SU-DHL-6 (cell line): Measurements from ENCODE around the gene CDSN.

Experiments used
- H2AFZ ChIP-seq: fragments of 200-600 bp; sonication (generic); 2 replicates; pipeline ENCODE4 v1.6.1; 2014; ENCODE audit warnings: low read depth, mild to moderate bottlenecking, moderate library complexity, mixed read lengths, antibody characterized with exemption, low read length; ENCODE audit not compliant: severe bottlenecking
- H3F3A ChIP-seq: fragments of 200-600 bp; shearing (Covaris generic); 2 replicates; pipeline ENCODE4 v1.6.0; 2016; ENCODE audit warnings: antibody characterized with exemption, mild to moderate bottlenecking; ENCODE audit not compliant: insufficient read depth
- H3K27ac ChIP-seq: fragments of 200-600 bp; sonication (generic); 2 replicates; pipeline ENCODE4 v1.5.1; 2016; ENCODE audit warnings: low read depth, mild to moderate bottlenecking, low read length, moderate library complexity, mixed read lengths
- H3K27me3 ChIP-seq: fragments of 200-600 bp; sonication (generic), shearing (Covaris generic); 2 replicates; pipeline ENCODE4 v1.6.0; 2014; ENCODE audit warnings: mild to moderate bottlenecking, low read length
- H3K36me3 ChIP-seq: fragments of 200-600 bp; sonication (generic); 2 replicates; pipeline ENCODE4 v1.6.1; 2014; ENCODE audit warnings: mild to moderate bottlenecking, low read length, mixed read lengths
- H3K4me2 ChIP-seq: fragments of 300-600, 200-600 bp; shearing (Covaris generic), sonication (generic); 2 replicates; pipeline ENCODE4 v1.6.0; 2014; ENCODE audit warnings: low read length, low read depth, mild to moderate bottlenecking; ENCODE audit not compliant: poor library complexity, severe bottlenecking
- H3K4me3 ChIP-seq: fragments of 200-600 bp; sonication (generic); 2 replicates; pipeline ENCODE4 v1.5.1; 2014; ENCODE audit warnings: antibody characterized with exemption, low read length, mild to moderate bottlenecking, mixed read lengths; ENCODE audit not compliant: insufficient read depth, poor library complexity, severe bottlenecking
- H3K79me2 ChIP-seq: fragments of 200-600 bp; sonication (generic); 2 replicates; pipeline ENCODE4 v1.6.1; 2014; ENCODE audit warnings: mild to moderate bottlenecking, low read length, moderate library complexity; ENCODE audit not compliant: insufficient read depth
- H3K9ac ChIP-seq: fragments of 200-600 bp; sonication (generic); 2 replicates; pipeline ENCODE4 v1.7.0; 2014; ENCODE audit warnings: mild to moderate bottlenecking, low read length
- H3K9me2 ChIP-seq: fragments of 200-600 bp; sonication (generic); replicated peaks from 2 replicates; pipeline ENCODE4 v1.6.1; 2014; ENCODE audit warnings: low read length; ENCODE audit not compliant: insufficient read depth
- H3K9me3 ChIP-seq: fragments of 200-600 bp; sonication (generic); 2 replicates; pipeline ENCODE4 v1.6.1; 2014; ENCODE audit warnings: low read length, mixed read lengths; ENCODE audit not compliant: insufficient read depth
- H4K20me1 ChIP-seq: fragments of 200-600 bp; sonication (generic); 2 replicates; pipeline ENCODE4 v1.6.1; 2014; ENCODE audit warnings: low read depth, mild to moderate bottlenecking, antibody characterized with exemption, low read length, moderate library complexity, mixed read lengths
- EZH2phosphoT487 ChIP-seq: fragments of 200-600 bp; sonication (generic), shearing (Covaris generic); conservative IDR thresholded peaks from 2 replicates; pipeline ENCODE4 v1.6.1; 2018; ENCODE audit warnings: mild to moderate bottlenecking, antibody characterized with exemption, low read length, moderate library complexity, mixed read lengths
- TF ChIP-seq, protein P1 (sequence below): fragments of 200-600 bp; sonication (generic); IDR thresholded peaks from one replicate; pipeline ENCODE4 v1.5.1; 2017; ENCODE audit warnings: antibody characterized with exemption, mild to moderate bottlenecking, low read length, moderate library complexity; ENCODE audit not compliant: insufficient read depth, poor library complexity, severe bottlenecking

The CDSN gene

DNA sequence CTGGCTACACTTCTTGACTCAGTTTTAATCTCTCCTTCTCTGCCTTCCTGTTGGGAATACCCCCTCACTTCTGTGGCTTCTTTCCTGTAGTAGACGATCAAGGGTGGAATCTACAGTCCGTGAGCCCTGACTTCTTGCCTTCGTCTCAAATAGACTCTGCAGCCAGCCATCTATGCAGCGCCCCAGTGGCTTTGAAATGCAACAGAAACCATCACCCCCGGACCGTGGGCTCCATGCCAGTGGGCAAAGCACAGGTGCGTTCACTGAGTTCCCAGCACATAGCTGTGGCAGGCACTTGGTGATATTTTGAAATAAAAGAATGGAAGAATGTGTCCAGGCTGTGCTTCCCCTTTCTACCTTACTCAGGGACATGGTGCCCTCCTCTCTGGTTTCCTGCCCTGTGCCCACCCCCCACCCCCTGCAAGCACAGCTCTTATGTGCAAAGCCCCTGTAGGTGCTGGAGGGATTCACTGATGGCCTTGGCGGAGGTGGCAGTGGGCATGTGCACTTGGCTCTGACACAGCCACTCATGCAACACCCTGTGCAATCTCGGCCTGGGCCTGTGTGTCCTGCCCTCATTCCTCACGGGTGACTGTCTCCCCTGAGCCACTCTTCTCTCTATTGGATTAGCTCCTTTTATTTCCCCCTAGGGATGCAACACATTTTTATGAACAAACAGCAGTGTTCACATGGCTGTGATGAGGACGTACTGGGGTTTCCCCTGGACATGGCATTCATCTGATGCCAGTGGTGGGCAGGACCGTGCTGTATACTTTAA is 5.5 kb upstream of the CDSN start:
- Histone ChIP-seq H3K36me3 (no peaks in the 10 kb centered on the region), H3K4me3 (no peak overlapping the region), H3K9me3 (no peaks in the 10 kb centered on the region), H3K27me3 (no peaks in the 10 kb centered on the region), H3K9ac (no peak overlapping the region), H3K27ac (no peak overlapping the region), H3K9me2 (no peaks in the 10 kb centered on the region), H3F3A (no peaks in the 10 kb centered on the region), H3K4me2 (no peak overlapping the region), H3K79me2 (no peaks in the 10 kb centered on the region), H2AFZ (no peak overlapping the region), H4K20me1 (no peaks in the 10 kb centered on the region)
- TF ChIP-seq, protein P1, sequence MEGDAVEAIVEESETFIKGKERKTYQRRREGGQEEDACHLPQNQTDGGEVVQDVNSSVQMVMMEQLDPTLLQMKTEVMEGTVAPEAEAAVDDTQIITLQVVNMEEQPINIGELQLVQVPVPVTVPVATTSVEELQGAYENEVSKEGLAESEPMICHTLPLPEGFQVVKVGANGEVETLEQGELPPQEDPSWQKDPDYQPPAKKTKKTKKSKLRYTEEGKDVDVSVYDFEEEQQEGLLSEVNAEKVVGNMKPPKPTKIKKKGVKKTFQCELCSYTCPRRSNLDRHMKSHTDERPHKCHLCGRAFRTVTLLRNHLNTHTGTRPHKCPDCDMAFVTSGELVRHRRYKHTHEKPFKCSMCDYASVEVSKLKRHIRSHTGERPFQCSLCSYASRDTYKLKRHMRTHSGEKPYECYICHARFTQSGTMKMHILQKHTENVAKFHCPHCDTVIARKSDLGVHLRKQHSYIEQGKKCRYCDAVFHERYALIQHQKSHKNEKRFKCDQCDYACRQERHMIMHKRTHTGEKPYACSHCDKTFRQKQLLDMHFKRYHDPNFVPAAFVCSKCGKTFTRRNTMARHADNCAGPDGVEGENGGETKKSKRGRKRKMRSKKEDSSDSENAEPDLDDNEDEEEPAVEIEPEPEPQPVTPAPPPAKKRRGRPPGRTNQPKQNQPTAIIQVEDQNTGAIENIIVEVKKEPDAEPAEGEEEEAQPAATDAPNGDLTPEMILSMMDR, result no peak
- no peak for TF ChIP-seq EZH2phosphoT487

DNA sequence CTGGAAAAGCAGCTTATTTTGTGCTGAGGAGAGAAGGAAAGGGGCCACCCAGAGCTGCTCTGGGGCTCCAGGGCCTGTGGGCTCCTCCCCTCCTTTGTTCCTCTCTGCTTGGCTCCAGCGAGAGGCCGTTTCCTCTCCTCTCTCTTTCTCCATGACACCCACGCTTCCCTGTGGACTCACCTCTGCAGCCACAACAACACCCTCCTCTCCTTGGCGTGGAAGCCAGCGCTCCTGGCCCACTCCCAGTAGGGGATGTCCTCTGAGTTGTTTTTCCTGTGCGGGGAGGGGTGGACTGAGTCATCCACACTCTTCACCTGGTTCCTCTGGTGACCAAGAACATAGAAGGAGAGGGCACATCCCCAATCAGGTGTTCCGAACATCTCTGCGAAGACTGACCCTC is 4.9 kb upstream of the CDSN start:
- Histone ChIP-seq H3K27ac (no peak overlapping the region), H4K20me1 (no peaks in the 10 kb centered on the region), H3F3A (no peaks in the 10 kb centered on the region), H3K36me3 (no peaks in the 10 kb centered on the region), H3K9ac (no peak overlapping the region), H3K27me3 (no peaks in the 10 kb centered on the region), H3K4me3 (no peak overlapping the region), H3K9me2 (no peaks in the 10 kb centered on the region), H3K79me2 (no peaks in the 10 kb centered on the region), H2AFZ (no peak overlapping the region), H3K9me3 (no peaks in the 10 kb centered on the region), H3K4me2 (no peak overlapping the region)
- TF ChIP-seq, protein P1, result no peak
- TF ChIP-seq EZH2phosphoT487, result no peak

DNA sequence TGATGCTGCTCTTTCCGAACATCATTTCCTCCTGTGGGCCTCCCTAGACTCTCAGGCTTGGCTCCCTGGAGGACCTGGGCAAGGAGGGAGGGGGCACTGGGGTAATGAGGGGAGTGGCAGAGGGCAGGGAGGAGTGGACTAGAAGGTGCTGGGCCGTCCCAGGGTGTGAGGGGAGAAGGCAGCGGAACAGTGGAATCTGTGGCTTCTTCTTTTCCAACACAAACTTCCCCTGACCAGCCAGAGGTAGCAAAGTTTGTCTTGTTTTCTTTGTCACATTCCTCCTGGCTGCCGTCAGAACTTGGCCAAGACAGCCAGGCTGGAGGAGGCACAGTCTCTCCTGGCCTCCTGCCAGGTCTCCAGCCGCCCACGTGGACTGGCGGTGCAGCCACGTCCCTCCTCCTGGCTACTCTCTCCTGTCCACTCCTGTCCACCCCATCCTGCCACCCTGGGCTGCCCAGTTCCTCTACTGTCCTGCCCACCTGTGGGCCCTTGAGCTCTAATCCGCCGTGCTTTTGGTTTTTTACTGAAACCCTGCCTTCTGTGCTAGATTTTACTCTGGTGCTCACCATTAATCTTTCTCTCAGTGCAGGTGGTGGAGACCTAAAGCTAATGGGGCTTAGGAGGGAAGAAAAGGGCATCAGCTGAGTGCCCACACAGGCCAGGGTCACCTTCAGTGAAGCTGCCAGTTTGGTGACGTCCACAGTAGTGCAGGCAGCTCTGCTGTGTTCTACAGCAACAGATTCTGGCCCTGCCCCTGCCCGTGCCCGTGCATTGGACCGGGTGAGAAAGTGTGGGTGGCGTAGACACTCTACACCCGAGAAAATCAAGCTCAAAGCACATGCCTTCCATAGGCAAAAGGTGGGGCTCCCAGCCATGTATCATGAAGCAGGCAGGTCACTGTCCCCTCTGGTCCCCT is 2.8 kb upstream of the CDSN start:
- no peaks in the 10 kb centered on the region for H3K36me3 ChIP-seq
- H3K4me3 ChIP-seq, result no peak overlapping the region
- no peaks in the 10 kb centered on the region for H4K20me1 ChIP-seq
- no peaks in the 10 kb centered on the region for H3K9me3 ChIP-seq
- TF ChIP-seq, protein P1, result no peak
- no peak for TF ChIP-seq EZH2phosphoT487
- no peaks in the 10 kb centered on the region for H3F3A ChIP-seq
- H3K27me3 ChIP-seq, result no peaks in the 10 kb centered on the region
- H3K4me2 ChIP-seq, result no peak overlapping the region
- no peak overlapping the region for H3K9ac ChIP-seq
- no peak overlapping the region for H2AFZ ChIP-seq
- H3K9me2 ChIP-seq, result no peaks in the 10 kb centered on the region
- no peaks in the 10 kb centered on the region for H3K79me2 ChIP-seq
- H3K27ac ChIP-seq, result no peak overlapping the region
